Body of pancreas (tissue), 4 donors: Measurements from ENCODE around the gene GNA15.

ENCODE experiments used
- CTCF ChIP-seq, 7 experiments: fragments of 450-650 bp in 4 of 7; fragments of 200-600 bp in 3 of 7; sonication (generic) in 3 of 7; IDR thresholded peaks; one replicate each; pipeline ENCODE4 v1.5.1; 2016 to 2019; ENCODE audit warnings: antibody characterized with exemption in 7 of 7
- POLR2A ChIP-seq, 3 donors: fragments of 450-650 bp; IDR thresholded peaks; one replicate each; pipeline ENCODE4 v1.6.1; 2016; ENCODE audit warnings: antibody characterized with exemption in 3 of 3, mild to moderate bottlenecking in 2 of 3

- TF ChIP-seq CTCF (IDR thresholded peaks at IDR 0.05) = no peak
- no peak for TF ChIP-seq POLR2A (IDR thresholded peaks at IDR 0.05)
Measured at GRCh38 chr19:3203805-3204645, 68.2 kb downstream of the GNA15 start.
